ENCODE measurements around the gene NPDC1.

- no peak for TF ChIP-seq POLR2A (IDR thresholded peaks at IDR 0.05)
- no peak for TF ChIP-seq CTCF (IDR thresholded peaks at IDR 0.05 in 4 of 5, conservative IDR thresholded peaks at IDR 0.05 in 1 of 5)
Observed at GRCh38 chr9:137008312-137008711, 37.7 kb downstream of the NPDC1 start.
